ENCODE results near the gene ZNF438.
"Not testable (repeated sequence)": the region's sequence is repeated elsewhere in the genome, so short reads cannot be mapped to it uniquely, and the experiment has no call there.

Gene ZNF438

DNA sequence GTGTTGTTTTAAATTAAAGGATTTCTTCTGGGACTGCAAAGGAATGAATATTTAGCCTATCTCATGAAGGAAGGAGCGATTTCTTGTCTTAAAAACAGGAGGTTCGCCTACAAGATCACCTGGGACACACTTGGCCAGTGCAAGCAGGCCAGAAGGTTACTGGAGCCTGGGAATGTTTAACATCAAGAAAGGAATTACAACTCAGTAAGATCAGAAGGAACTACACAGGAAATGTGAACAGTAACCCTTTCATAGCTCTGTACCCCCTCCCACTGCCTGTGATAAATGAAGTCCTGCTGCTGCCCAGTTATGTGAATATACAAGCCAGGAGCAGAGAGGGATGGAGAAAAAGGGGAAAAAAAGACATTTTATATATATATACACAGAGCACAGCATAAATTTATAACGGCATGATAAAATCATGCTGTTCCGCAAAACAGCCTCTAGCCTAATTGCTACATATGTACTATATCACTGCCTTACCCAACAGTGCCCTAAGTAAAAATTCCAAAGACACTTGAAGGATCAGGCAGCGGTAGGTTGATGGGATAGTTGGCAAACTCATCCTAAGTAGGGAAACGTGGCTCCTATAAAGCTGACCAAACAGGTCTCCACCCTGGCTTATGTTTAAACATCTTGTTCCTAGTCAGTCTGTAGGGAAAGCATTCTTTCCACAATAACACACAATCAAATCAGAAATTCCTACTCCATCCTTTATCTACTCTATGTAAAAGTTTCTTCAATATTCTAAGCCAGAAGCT, 63.8 kb downstream of the ZNF438 start:
- Histone ChIP-seq H3K9me3 (ENCODE audit: low read length) (no peaks in the 10 kb centered on the region), H3K27me3 (ENCODE audit: insufficient read depth, low read length) (no peaks in the 10 kb centered on the region), H3K36me3 (ENCODE audit: insufficient read depth, low read length) (no peaks in the 10 kb centered on the region), H2AFZ (ENCODE audit: low read depth, low read length) (no peak overlapping the region), H3K4me1 (ENCODE audit: insufficient read depth, low read length) (no peaks in the 10 kb centered on the region), H3K4me3 (ENCODE audit: low read length) (no peak overlapping the region)

- Histone ChIP-seq H3K4me3 (ENCODE audit: low read length) (no peak overlapping the region), H3K9me3 (ENCODE audit: low read length) (no peaks in the 10 kb centered on the region), H3K36me3 (ENCODE audit: insufficient read depth, low read length) (no peaks in the 10 kb centered on the region), H3K27me3 (ENCODE audit: insufficient read depth, low read length) (no peaks in the 10 kb centered on the region), H2AFZ (ENCODE audit: low read depth, low read length) (no peak overlapping the region), H3K4me1 (ENCODE audit: insufficient read depth, low read length) (no peaks in the 10 kb centered on the region)
These were observed 67.4 kb downstream of the ZNF438 start for GRCh38 chr10:30963992-30964930.

- Histone ChIP-seq H3K27me3 (ENCODE audit: insufficient read depth, low read length) (no peaks in the 10 kb centered on the region), H3K36me3 (ENCODE audit: insufficient read depth, low read length) (no peaks in the 10 kb centered on the region), H3K4me3 (ENCODE audit: low read length) (no peak overlapping the region), H3K4me1 (ENCODE audit: insufficient read depth, low read length) (no peaks in the 10 kb centered on the region), H3K9me3 (ENCODE audit: low read length) (no peaks in the 10 kb centered on the region), H2AFZ (ENCODE audit: low read depth, low read length) (no peak overlapping the region)
These were observed 69.1 kb downstream of the ZNF438 start for GRCh38 chr10:30962522-30962921.

GRCh38 chr10:30959836-30960210, 71.8 kb downstream of the ZNF438 start:
- no peak overlapping the region for H3K4me3 ChIP-seq (ENCODE audit: low read length)
- no peaks in the 10 kb centered on the region for H3K4me1 ChIP-seq (ENCODE audit: insufficient read depth, low read length)
- no peaks in the 10 kb centered on the region for H3K9me3 ChIP-seq (ENCODE audit: low read length)
- no peaks in the 10 kb centered on the region for H3K27me3 ChIP-seq (ENCODE audit: insufficient read depth, low read length)
- no peak overlapping the region for H2AFZ ChIP-seq (ENCODE audit: low read depth, low read length)
- no peaks in the 10 kb centered on the region for H3K36me3 ChIP-seq (ENCODE audit: insufficient read depth, low read length)

DNA sequence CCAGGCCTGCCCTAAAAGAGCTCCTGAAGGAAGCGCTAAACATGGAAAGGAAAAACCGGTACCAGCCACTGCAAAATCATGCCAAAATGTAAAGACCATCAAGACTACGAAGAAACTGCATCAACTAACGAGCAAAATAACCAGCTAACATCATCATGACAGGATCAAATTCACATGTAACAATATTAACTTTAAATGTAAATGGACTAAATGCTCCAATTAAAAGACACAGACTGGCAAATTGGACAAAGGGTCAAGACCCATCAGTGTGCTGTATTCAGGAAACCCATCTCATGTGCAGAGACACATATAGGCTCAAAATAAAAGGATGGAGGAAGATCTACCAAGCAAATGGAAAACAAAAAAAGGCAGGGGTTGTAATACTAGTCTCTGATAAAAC, 82.4 kb downstream of the ZNF438 start:
- H3K4me3 ChIP-seq (ENCODE audit: low read length); H3K36me3 ChIP-seq (ENCODE audit: insufficient read depth, low read length); H3K4me1 ChIP-seq (ENCODE audit: insufficient read depth, low read length); H3K27me3 ChIP-seq (ENCODE audit: insufficient read depth, low read length); H3K9me3 ChIP-seq (ENCODE audit: low read length); H2AFZ ChIP-seq (ENCODE audit: low read depth, low read length): not testable (repeated sequence)

- Histone ChIP-seq H2AFZ (ENCODE audit: low read depth, low read length) (no peak overlapping the region), H3K9me3 (ENCODE audit: low read length) (peaks cover 2% of the 10 kb centered on the region), H3K27me3 (ENCODE audit: insufficient read depth, low read length) (no peaks in the 10 kb centered on the region), H3K4me3 (ENCODE audit: low read length) (no peak overlapping the region), H3K4me1 (ENCODE audit: insufficient read depth, low read length) (no peaks in the 10 kb centered on the region), H3K36me3 (ENCODE audit: insufficient read depth, low read length) (no peaks in the 10 kb centered on the region)
These were observed 87.7 kb downstream of the ZNF438 start for GRCh38 chr10:30944005-30944404.

DNA sequence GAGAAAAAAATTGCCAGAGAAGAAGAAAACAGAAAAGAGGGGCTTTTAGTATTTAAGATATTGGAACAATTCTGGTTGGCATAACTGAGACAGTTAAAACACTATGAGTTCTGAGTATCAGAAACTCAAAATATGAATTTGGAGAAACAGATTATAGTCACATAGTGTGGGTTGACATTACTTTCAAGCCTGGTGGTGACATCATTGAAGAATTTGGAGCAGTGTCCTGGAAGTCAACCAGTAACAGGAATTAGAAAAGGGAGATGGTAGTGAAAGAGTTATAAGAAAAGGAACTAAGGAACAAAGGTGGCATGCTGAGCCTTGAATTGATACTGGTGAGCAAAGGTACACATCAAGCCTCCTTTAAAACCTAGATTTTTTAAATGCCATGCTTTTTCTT, 88.2 kb downstream of the ZNF438 start:
- H3K4me1 ChIP-seq (ENCODE audit: insufficient read depth, low read length) = no peaks in the 10 kb centered on the region
- no peaks in the 10 kb centered on the region for H3K36me3 ChIP-seq (ENCODE audit: insufficient read depth, low read length)
- H3K9me3 ChIP-seq (ENCODE audit: low read length) = peaks cover 2% of the 10 kb centered on the region
- no peak overlapping the region for H3K4me3 ChIP-seq (ENCODE audit: low read length)
- H3K27me3 ChIP-seq (ENCODE audit: insufficient read depth, low read length) = no peaks in the 10 kb centered on the region
- no peak overlapping the region for H2AFZ ChIP-seq (ENCODE audit: low read depth, low read length)

- Histone ChIP-seq H2AFZ (ENCODE audit: low read depth, low read length) (no peak overlapping the region), H3K27me3 (ENCODE audit: insufficient read depth, low read length) (no peaks in the 10 kb centered on the region), H3K4me3 (ENCODE audit: low read length) (no peak overlapping the region), H3K4me1 (ENCODE audit: insufficient read depth, low read length) (no peaks in the 10 kb centered on the region), H3K9me3 (ENCODE audit: low read length) (peaks cover 2% of the 10 kb centered on the region), H3K36me3 (ENCODE audit: insufficient read depth, low read length) (no peaks in the 10 kb centered on the region)
These were observed 91.4 kb downstream of the ZNF438 start for GRCh38 chr10:30940256-30940655.

- Histone ChIP-seq H3K9me3 (ENCODE audit: low read length) (peaks cover 3% of the 10 kb centered on the region), H3K4me3 (ENCODE audit: low read length) (no peak overlapping the region), H2AFZ (ENCODE audit: low read depth, low read length) (no peak overlapping the region), H3K27me3 (ENCODE audit: insufficient read depth, low read length) (no peaks in the 10 kb centered on the region), H3K36me3 (ENCODE audit: insufficient read depth, low read length) (no peaks in the 10 kb centered on the region), H3K4me1 (ENCODE audit: insufficient read depth, low read length) (no peaks in the 10 kb centered on the region)
These were observed 91.9 kb downstream of the ZNF438 start for GRCh38 chr10:30939643-30940251.

- no peaks in the 10 kb centered on the region for H3K36me3 ChIP-seq (ENCODE audit: insufficient read depth, low read length)
These were observed 96.6 kb downstream of the ZNF438 start for GRCh38 chr10:30935078-30935477.

DNA sequence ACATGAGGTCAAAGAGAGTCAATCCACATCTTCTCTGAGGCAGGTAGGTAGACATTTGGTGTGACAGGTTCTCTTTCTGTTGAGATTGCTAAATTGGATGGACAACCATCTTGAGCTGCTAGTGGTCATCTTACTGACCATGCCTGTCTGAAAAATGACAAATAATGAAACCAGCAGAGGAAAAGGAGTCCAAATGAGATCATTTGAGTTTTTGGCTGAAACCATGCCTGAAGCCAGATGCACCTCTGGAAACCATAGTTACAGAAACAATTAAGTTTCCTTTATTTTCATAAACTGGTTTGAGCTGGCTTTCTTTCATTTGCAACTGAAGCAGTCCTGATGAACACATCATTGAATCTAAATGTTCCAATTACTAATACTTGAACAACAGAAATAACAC, 100.6 kb downstream of the ZNF438 start:
- Histone ChIP-seq H3K9me3 (ENCODE audit: low read length) (peaks cover 8% of the 10 kb centered on the region), H3K27me3 (ENCODE audit: insufficient read depth, low read length) (no peaks in the 10 kb centered on the region), H3K36me3 (ENCODE audit: insufficient read depth, low read length) (no peaks in the 10 kb centered on the region), H3K4me1 (ENCODE audit: insufficient read depth, low read length) (no peaks in the 10 kb centered on the region), H2AFZ (ENCODE audit: low read depth, low read length) (no peak overlapping the region), H3K4me3 (ENCODE audit: low read length) (no peak overlapping the region)

More at GRCh38 chr10:30935078-30935477, 96.6 kb downstream of the ZNF438 start:
- Histone ChIP-seq H3K4me1 (ENCODE audit: insufficient read depth, low read length) (no peaks in the 10 kb centered on the region), H3K27me3 (ENCODE audit: insufficient read depth, low read length) (no peaks in the 10 kb centered on the region), H3K4me3 (ENCODE audit: low read length) (no peak overlapping the region), H3K9me3 (ENCODE audit: low read length) (peaks cover 6% of the 10 kb centered on the region), H2AFZ (ENCODE audit: low read depth, low read length) (no peak overlapping the region)

DNA sequence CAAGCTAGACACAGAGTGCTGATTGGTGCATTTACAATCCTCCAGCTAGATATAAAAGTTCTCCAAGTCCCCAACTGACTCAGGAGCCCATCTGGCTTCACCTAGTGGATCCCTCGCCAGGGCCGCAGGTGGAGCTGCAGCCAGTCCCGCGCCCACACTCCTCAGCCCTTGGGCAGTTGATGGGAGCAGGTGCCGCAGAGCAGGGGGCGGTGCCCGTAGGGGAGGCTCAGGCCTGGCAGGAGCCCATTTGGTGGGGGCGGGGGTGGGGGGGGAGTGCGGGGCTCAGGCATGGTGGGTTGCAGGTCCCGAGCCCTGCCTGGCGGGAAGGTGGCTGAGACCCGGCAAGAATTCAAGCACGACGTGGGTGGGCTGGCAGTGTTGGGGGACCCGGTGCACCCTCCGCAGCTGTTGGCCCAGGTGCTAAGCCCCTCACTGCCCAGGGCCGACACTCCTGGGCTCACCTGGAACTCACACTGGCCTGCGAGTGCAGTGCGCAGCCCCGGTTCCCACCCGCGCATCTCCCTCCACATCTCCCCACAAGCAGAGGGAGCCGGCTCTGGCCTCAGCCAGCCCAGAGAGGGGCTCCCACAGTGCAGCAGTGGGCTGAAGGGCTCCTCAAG, 101.7 kb downstream of the ZNF438 start:
- peaks cover 7% of the 10 kb centered on the region for H3K9me3 ChIP-seq (ENCODE audit: low read length)
- no peak overlapping the region for H2AFZ ChIP-seq (ENCODE audit: low read depth, low read length)
- no peaks in the 10 kb centered on the region for H3K4me1 ChIP-seq (ENCODE audit: insufficient read depth, low read length)
- no peaks in the 10 kb centered on the region for H3K27me3 ChIP-seq (ENCODE audit: insufficient read depth, low read length)
- H3K36me3 ChIP-seq (ENCODE audit: insufficient read depth, low read length) = no peaks in the 10 kb centered on the region
- H3K4me3 ChIP-seq (ENCODE audit: low read length) = no peak overlapping the region

GRCh38 chr10:30929311-30929729, 102.3 kb downstream of the ZNF438 start:
- not testable (repeated sequence) for H3K4me3 ChIP-seq (ENCODE audit: low read length); H2AFZ ChIP-seq (ENCODE audit: low read depth, low read length); H3K4me1 ChIP-seq (ENCODE audit: insufficient read depth, low read length); H3K9me3 ChIP-seq (ENCODE audit: low read length); H3K27me3 ChIP-seq (ENCODE audit: insufficient read depth, low read length); H3K36me3 ChIP-seq (ENCODE audit: insufficient read depth, low read length)
